HG03439 (cell line): Measurements from ENCODE around the gene OR2T6.
"Not testable (repeated sequence)": the region's sequence is repeated elsewhere in the genome, so short reads cannot be mapped to it uniquely, and the experiment has no call there.

Experiments used
- ATAC-seq: cut with Tn5 transposase; IDR thresholded peaks from one replicate; pipeline ENCODE4 v1.9.1; 2021; ENCODE audit warnings: mild to moderate bottlenecking, moderate library complexity; ENCODE audit not compliant: unreplicated experiment

The OR2T6 gene

DNA sequence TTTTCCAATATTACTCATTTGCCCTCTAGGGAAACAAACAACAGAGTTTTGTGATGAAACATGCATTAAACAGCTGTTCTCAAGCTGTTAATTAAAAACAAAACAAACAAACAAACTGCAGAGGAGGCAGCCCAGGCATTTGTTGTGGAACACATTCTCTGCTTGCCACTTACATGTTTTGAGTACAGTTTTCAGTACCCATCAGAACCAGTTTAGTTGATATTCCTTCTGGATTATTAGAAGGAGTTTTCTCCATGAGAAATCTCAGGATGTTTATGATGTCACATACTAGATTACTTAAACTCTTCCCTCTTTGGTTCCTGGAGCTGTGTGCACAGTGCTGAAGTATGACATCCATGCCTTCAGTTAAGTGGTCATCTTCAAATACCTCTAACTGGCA is at the start of gene OR2T6:
OR2T6 (plus strand) TSS at position 301 of the 400 bp plus-strand sequence. CDS start 11,863 bp downstream, outside the sequence.
- no peak for ATAC-seq

GRCh38 chr1:248343451-248343850 is 32.1 kb upstream of the OR2T6 start:
- no peak for ATAC-seq

DNA sequence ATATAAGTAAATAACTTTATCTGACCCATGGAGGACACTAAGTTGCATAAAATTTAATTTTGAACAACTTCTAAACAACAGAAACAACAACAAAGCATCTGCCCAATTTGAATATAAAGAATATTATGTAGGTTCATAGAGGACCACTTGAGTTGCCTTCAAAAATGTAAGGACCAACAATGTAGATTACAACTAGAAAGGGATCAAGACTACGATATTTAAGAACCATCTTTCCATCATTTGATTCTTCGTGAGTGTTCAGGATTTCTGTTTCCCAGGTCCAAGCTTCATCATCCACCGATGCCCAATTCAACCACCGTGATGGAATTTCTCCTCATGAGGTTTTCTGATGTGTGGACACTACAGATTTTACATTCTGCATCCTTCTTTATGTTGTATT is 27.1 kb upstream of the OR2T6 start, which contains the start of gene OR14C36:
OR14C36 (plus strand) TSS at position 301 of the 400 bp plus-strand sequence; CDS start at position 301, 0 bp downstream.
- ATAC-seq = no peak

DNA sequence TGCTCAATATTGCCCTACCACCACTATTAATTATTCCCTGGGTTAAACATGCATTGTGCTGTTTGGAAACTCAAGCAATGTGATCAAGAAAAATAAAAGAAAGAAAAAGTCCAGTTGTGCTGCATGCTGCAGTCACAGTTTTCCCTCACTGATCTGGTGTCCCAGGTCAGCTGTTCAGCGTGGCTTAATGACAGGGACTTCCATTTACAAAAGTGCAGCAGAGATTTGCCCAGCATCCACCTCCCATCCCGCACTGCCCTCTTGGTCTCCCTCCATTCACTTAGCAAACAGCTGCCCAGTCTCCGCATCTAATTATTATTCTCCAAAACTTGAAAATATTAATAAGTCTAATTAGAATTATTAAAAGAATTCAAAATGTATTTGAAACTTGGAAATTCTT is 16.1 kb upstream of the OR2T6 start:
- no peak for ATAC-seq

DNA sequence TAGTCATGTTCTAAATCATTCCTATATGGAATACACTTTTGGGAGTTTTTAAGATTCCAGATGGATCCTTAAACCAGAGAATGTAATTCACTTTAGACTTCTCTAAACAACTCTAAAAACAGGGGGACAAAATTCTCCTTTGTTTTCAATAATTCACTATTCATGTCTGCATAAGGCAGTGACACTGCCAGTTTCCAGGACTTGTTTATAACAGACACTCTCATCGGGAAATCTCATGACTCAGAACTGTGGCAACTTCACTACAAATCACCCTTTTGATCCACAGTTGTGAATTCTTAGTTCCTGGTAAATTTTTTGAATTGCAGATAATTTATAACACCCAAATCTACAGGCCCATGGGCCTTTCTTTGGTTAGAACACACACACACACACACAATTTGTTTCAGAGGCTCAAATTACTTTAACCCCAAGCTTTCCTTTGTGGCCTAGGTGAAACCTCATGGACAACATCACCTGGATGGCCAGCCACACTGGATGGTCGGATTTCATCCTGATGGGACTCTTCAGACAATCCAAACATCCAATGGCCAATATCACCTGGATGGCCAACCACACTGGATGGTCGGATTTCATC is 14.3 kb upstream of the OR2T6 start, which contains the start of gene OR2T4:
OR2T4 (plus strand) TSS at position 545 of the 595 bp plus-strand sequence; CDS start at position 545, 0 bp downstream.
- ATAC-seq = no peak

GRCh38 chr1:248366609-248367008 is 8.9 kb upstream of the OR2T6 start:
- ATAC-seq = no peak

DNA sequence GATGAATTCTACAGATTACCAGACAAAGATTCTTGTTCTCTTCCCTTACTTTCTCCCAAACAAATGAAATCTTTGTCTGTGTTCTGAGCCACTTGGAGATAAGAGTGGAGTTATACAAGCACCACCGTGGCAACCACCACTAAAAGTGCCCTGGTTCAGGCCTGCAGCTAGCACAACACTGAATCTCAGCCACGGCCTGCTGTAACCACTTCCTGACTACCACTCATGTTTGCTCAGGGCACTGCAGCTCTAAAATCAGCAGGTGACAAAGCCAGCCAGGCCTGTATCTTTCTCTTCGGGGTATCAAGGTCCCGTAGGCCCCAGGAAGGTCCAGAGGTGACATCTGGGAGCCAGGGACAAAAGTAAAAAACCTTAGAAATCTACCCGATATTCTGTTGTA is 3.2 kb upstream of the OR2T6 start:
- no peak for ATAC-seq

DNA sequence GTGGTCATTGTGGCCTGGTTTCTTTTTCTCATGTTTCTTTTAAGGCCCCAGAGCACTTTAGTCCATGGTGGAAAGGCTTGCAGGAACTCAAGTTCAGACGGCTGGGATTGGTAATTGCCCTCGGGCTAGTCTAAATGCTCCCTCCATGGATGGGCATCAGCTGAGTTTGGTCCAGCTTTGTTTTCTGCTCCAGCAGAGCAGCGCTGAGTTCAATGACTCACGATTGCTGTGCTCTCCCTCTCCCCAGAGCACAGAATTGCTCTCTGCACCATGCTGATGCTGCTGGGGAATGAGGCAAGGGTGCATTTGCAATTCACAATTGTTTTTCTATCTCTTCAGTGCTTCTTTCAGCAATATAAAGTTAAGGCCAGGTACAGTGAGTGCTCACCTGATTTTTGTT is 1.8 kb upstream of the OR2T6 start:
- no peak for ATAC-seq

DNA sequence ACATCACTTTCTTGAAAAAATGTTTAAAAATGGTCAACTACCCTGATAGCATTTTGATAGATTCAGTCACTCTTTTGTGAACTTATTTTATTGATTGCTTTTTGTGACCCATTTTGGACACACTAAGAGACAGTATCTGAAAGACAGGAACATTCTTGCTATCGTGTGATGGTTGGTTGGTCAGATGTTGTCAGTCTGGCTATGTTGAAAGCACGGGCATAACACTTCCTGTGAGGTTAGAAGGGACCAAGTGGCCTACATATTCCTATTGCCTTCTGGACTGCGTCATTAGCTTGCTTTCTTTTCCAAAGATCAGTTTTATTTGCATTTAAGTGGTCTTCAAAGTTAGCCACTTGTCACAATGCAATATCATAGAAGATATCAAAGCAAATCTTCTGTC is 1.4 kb downstream of the OR2T6 start:
- no peak for ATAC-seq

DNA sequence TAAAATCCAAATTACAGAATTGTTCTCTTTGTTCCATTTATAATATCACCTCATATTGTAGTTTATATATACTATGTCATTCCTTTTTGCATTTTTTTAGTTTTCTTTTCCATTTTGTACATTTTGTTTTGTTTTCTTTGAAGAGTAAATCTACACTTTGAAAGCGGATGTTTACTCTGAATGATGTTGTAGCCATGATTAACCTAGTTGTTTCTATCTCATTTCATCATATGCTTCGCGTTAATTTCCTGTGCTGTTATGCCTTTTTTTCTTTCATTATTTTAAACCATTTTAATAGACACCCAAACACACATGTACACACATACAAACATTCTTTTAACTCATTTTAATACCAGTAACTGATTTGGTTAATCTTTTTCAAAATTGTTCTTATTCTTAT is 5.3 kb downstream of the OR2T6 start:
- ATAC-seq = no peak

DNA sequence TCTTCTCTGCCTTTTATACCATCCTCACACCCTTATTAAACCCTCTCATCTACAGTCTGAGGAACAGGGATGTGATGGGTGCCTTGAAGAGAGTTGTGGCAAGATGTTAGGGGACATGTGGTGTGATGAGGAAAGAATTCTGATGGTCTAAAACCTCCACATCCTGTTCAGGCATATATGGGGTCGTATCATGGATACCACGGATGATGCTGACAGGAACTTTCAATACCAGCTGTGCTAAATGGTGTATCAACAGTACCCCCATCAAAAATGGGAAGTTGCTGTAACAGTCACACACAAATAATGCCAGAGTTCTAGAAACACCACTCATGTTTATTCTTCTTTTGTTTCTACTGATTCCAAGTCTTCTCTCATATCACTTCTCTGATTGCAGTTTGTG is 12.9 kb downstream of the OR2T6 start:
- no peak for ATAC-seq

- ATAC-seq = no peak
Measured at GRCh38 chr1:248393050-248393449, 17.5 kb downstream of the OR2T6 start.

GRCh38 chr1:248402748-248403147 is 27.2 kb downstream of the OR2T6 start, which contains the start of gene OR2T1:
OR2T1 (plus strand) TSS chr1:248403048; CDS start chr1:248406148, 3,100 bp downstream.
- ATAC-seq = no peak

GRCh38 chr1:248404024-248404423 is 28.5 kb downstream of the OR2T6 start:
- ATAC-seq = no peak

DNA sequence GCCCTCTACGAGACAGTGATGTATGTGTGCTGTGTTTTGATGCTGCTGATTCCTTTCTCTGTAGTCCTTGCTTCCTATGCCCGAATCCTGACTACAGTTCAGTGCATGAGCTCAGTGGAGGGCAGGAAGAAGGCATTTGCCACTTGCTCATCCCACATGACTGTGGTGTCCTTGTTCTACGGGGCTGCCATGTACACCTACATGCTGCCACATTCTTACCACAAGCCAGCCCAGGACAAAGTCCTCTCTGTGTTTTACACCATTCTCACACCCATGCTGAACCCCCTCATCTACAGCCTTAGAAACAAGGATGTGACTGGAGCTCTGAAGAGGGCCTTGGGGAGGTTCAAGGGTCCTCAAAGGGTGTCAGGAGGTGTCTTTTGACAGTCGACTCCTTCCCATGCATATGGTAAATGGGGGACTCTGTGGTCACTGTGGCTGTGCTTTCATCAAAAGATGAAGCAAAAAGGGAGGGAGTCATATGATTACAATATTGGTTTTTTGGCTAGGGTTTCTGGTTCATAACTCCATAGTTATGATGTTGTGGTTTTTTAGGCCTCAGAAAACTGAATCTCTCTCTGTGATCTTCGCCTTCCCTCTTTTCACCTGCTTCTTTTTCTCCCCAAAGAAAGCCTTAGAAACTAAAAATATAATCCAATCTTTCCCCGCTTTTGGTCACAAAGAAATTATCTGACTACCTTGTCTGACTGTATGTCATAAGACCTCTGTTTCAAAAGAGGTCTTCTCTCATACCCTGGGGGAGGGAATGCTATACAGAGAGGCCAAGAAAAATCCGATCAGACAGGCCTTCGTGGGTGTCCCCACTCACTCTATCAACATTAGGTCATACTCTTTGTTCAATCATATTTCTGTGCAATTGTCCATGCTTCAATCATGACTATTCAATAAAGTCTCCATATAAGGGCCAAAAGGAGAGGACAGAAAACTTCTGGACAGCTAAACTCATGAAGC is 31.5 kb downstream of the OR2T6 start:
- ATAC-seq = no peak

DNA sequence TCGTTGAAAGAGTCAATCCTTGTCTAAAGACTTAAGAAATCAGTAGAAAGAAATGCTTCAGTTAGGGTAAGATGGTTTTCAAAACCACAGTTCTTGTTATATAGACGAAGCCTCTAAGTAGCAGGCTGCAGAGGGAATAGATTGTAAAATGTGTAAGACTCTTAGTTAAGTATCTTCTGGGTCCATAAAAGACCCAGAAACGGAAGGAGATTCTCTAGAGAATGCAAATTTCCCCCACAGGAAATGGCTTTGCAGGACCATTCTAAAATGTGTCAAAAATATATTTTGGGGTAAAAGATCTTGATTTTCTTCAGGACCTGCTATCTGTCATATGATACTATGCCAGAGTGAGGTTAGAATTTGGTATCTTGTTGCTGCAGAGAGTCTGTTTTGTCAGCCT is 40.7 kb downstream of the OR2T6 start:
- no peak for ATAC-seq

DNA sequence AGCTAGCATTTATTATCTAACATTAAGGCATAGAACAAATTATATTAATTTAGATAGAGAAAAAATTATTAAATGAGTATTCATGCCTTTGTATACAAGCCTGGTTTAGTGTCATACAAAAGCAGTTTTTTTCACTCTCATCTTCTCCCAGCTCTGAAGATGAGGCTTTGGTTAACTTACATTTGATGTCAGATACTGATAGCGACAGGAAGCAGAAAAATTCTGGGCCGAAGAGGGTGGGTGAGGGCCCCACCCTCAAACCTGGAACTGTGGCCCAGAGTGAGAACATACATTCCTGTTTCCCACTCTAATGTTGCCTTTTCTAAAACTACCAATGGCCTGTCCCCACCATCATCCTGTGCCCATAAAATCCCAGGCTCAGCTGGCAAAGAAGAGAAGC is 42.3 kb downstream of the OR2T6 start:
- no peak for ATAC-seq

DNA sequence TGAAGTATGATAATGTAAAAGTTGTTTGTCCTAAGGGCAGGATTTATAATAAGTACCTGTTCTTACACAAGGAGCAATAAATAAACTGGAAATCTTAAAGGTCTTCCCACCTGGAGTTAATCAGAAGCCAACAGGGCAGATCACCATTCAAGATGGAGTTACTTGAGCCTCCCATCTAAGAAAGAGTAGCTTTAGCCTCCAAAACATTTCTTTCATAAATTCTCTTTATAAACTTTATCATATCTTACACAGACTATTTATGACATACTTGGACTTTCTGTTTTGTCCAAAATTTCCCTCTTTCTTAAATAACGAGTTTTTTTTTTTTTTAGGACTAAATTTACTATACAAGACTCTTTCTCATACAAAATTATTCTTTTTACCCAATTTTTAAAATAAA is 45.8 kb downstream of the OR2T6 start:
- ATAC-seq = no peak

DNA sequence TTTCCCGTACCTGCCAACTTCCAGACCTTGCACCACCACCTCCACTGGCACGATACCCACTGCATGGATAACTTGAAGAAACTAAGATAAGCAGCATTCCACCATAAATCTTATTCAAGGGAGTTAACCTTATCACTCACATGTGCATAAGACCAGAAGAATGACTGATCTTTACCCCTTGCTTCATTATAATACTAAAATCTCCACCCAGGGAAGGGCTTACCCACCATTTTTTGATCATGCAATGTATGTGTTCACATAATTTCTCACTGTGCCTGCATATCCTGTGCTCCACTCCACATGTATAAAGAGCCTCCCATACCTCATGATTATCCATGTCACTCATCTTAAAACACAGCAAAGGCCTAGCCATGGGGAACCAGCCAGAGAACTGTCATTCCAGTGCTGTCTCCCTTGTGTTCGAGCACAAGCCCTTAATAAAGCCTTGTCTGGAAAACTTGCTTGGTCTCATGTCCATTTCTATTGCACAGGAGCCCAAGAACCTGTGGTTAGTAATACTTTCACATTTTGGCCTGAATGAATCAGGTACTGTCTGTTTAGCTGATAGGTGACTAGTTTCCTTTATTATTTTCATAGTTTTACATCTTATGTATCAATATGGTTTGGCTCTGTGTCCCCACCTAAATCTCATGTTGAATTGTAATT is 52.1 kb downstream of the OR2T6 start:
- peak; percentile 38 for ATAC-seq

- peak; percentile 94 for ATAC-seq
Measured at GRCh38 chr1:248428192-248428533, 52.6 kb downstream of the OR2T6 start.

DNA sequence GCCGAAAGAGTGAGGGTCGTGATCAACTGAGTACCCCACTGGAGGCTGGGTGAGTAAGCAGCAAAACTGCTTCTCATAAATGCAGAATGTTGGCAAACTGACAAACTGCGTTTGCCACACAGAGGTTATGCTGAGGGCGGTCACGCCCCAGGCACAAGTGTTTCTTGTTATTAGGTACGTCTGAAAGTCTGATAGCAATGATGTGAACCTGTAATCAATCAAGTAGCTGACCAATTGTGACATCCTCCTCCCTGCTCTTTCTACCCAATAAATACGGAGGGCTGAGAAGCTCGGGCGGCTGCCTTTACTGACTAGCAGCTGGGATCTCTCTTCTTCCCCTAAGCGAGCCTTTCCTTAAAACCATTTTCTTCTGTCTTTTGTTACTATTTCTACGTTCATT is 56.1 kb downstream of the OR2T6 start:
- not testable (repeated sequence) for ATAC-seq
